ENCODE results near the gene AFG3L2.
A peak's percentile ranks its signal among the peaks of the same experiment; 100 is the strongest.

The AFG3L2 gene

DNA sequence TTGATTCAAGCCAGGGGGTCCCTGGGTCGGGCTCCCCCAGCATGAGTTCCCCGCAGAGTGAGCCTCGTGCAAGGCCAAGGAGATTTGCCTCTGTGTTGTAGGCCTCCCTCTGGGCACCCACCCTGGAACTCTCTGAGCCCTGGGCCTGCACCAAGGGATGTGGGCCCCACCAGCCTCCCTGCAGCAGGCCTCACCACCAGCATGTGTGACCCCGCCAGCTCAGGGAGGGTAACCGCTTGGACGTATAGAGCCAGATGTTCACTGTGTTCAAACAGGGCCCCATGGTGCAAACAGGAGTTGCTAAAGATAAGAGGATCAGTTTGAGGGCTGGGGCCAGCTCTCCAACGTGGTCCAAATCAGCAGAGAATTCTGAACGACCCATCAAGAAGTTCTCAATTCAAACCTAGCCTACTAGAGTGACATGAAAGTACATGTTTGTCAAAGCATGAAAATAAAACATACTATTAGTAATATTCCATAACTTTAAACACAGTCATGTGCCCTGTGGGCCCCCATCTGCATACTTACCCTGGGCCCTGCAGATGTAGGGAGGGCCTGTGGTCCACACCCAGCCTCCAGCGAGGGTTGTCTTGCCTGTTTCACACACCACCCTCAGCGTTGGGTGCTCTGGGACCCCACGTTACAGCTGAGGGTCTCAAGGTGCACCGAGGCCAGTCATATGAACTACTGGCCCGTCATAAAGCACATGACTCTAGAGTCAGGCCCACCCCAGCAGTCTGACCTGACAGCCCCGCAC lies 74.5 kb downstream of the AFG3L2 start:
- TF ChIP-seq MYC (IDR thresholded peaks at IDR 0.05; ENCODE audit: low read depth, low read length): no peak
- TF ChIP-seq, protein P1, sequence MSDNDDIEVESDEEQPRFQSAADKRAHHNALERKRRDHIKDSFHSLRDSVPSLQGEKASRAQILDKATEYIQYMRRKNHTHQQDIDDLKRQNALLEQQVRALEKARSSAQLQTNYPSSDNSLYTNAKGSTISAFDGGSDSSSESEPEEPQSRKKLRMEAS (IDR thresholded peaks at IDR 0.05; ENCODE audit: low read depth, low read length): no peak
- no peak overlapping the region for H3K4me3 ChIP-seq (ENCODE audit: low read depth, low read length)
- no peak for DNase-seq (ENCODE audit: low read depth)

DNA sequence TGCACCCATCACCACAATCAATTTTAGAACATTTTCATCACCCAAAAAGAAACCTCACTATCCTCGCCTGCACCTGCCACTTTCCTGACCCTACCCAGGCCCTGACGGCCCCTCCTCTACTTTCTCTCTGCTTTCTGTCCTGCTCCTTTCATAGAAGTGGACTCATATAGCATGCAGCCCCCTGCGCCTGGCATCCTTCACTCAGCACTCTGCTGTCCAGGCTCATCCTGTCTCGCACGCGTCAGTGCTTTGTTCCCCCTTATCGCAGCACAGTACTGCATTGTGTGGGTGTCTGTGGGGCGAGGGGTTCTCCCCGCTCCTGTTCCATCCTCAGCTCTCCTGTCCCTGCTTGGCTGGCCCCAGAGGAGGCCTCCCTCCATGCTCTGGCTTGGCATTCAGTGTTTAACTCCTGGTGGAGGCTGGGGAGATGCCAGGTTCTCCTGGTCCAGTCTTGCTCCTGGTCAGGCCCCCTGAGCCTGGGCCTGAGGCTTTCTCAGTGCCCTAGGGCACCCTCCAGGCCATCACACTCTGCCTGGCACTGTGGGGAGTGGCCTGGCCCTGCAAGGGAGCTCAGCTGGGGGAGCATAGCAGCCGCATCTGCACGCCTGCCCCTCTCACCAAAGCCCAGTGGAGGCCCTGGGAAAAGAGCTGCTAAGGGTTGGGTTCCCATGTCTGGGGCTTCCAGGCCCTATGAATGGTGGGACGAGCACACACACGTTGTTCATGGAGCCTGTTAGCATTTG lies 75.6 kb downstream of the AFG3L2 start:
- H3K4me3 ChIP-seq (ENCODE audit: low read depth, low read length): no peak overlapping the region
- DNase-seq (ENCODE audit: low read depth): no peak
- TF ChIP-seq POLR2A (IDR thresholded peaks at IDR 0.05; ENCODE audit: extremely low read depth, insufficient read length) (no peak), MYC (IDR thresholded peaks at IDR 0.05; ENCODE audit: low read depth, low read length) (no peak)
- TF ChIP-seq, protein P1 (IDR thresholded peaks at IDR 0.05; ENCODE audit: low read depth, low read length): no peak
- TF ChIP-seq, protein P2, sequence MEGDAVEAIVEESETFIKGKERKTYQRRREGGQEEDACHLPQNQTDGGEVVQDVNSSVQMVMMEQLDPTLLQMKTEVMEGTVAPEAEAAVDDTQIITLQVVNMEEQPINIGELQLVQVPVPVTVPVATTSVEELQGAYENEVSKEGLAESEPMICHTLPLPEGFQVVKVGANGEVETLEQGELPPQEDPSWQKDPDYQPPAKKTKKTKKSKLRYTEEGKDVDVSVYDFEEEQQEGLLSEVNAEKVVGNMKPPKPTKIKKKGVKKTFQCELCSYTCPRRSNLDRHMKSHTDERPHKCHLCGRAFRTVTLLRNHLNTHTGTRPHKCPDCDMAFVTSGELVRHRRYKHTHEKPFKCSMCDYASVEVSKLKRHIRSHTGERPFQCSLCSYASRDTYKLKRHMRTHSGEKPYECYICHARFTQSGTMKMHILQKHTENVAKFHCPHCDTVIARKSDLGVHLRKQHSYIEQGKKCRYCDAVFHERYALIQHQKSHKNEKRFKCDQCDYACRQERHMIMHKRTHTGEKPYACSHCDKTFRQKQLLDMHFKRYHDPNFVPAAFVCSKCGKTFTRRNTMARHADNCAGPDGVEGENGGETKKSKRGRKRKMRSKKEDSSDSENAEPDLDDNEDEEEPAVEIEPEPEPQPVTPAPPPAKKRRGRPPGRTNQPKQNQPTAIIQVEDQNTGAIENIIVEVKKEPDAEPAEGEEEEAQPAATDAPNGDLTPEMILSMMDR (IDR thresholded peaks at IDR 0.05; ENCODE audit: low read depth, low read length): no peak

DNA sequence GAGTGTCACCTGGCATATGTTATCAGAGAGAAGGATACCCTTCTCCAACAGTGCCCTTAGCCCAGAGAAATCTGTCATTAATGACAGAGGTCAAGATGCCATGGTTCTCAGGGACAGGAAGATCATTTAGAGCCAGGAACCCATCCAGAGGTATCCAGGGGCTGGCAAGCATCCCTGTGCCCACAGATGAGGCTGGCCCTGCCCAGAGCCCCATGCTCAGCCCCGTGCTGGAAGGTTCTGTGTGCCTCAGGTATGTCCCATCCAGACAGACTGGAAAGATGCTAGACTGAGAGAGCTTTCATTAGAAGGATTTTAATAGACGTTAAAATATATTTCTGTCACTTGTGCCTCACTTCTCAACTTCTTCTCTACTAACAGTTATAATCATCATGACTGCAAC lies 77.2 kb downstream of the AFG3L2 start:
- TF ChIP-seq, protein P1 (IDR thresholded peaks at IDR 0.05; ENCODE audit: low read depth, low read length): no peak
- TF ChIP-seq, protein P2 (IDR thresholded peaks at IDR 0.05; ENCODE audit: low read depth, low read length): no peak
- no peak for TF ChIP-seq MYC (IDR thresholded peaks at IDR 0.05; ENCODE audit: low read depth, low read length)
- TF ChIP-seq POLR2A (IDR thresholded peaks at IDR 0.05; ENCODE audit: extremely low read depth, insufficient read length): no peak
- H3K4me3 ChIP-seq (ENCODE audit: low read depth, low read length): no peak overlapping the region
- no peak for DNase-seq (ENCODE audit: low read depth)

DNA sequence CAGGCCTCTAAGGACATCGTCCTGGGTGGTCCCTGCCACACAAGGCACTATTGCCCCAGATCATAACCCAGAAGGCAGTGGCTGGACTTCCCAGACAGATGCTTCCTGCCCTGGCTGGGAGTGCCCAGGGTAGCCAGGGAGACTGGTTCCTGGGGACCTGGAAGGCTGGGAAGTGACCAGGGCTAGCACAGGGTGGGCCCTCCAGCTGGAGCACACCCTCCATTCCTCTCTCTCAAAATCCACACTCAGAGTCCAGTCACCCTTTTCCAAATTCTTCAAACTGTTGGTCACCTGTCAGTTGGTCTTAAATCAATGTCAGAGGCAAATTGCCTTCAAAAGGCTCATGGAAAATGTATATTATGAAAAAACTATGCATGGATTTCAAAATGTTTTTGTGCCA lies 80.6 kb downstream of the AFG3L2 start:
- H3K4me3 ChIP-seq (ENCODE audit: low read depth, low read length): no peak overlapping the region
- TF ChIP-seq, protein P2 (IDR thresholded peaks at IDR 0.05; ENCODE audit: low read depth, low read length): no peak
- no peak for TF ChIP-seq MYC (IDR thresholded peaks at IDR 0.05; ENCODE audit: low read depth, low read length)
- TF ChIP-seq, protein P1 (IDR thresholded peaks at IDR 0.05; ENCODE audit: low read depth, low read length): no peak
- no peak for TF ChIP-seq POLR2A (IDR thresholded peaks at IDR 0.05; ENCODE audit: extremely low read depth, insufficient read length)

DNA sequence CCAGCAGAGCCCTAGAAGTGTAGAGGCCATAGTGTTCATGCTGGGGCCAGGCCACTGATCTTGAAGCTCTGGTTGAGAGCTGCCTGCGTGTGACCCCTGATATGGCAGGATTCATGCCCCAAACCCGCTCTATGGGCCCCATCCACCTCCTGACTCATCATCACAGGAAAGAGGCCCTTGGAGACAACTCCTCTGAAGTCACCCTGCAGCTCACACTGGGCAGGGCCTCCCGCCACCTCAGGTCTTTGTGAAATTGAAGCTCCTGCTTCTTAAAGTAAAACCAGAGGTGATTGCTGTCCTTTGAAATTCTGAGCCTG lies 81.0 kb downstream of the AFG3L2 start:
- no peak overlapping the region for H3K4me3 ChIP-seq (ENCODE audit: low read depth, low read length)
- DNase-seq (ENCODE audit: low read depth): peak; percentile 62
- TF ChIP-seq, protein P2 (IDR thresholded peaks at IDR 0.05; ENCODE audit: low read depth, low read length): no peak
- TF ChIP-seq POLR2A (IDR thresholded peaks at IDR 0.05; ENCODE audit: extremely low read depth, insufficient read length) (no peak), MYC (IDR thresholded peaks at IDR 0.05; ENCODE audit: low read depth, low read length) (no peak)
- TF ChIP-seq, protein P1 (IDR thresholded peaks at IDR 0.05; ENCODE audit: low read depth, low read length): no peak

More for the DNA sequence above, 80.6 kb downstream of the AFG3L2 start:
- DNase-seq (ENCODE audit: low read depth): no peak

Data from NB4 (cell line).